Measurements from ENCODE around the gene KRT78.
A peak's percentile ranks its signal among the peaks of the same experiment; 100 is the strongest.
"Not testable (repeated sequence)": the region's sequence is repeated elsewhere in the genome, so short reads cannot be mapped to it uniquely, and the experiment has no call there.

KRT78 gene

DNA sequence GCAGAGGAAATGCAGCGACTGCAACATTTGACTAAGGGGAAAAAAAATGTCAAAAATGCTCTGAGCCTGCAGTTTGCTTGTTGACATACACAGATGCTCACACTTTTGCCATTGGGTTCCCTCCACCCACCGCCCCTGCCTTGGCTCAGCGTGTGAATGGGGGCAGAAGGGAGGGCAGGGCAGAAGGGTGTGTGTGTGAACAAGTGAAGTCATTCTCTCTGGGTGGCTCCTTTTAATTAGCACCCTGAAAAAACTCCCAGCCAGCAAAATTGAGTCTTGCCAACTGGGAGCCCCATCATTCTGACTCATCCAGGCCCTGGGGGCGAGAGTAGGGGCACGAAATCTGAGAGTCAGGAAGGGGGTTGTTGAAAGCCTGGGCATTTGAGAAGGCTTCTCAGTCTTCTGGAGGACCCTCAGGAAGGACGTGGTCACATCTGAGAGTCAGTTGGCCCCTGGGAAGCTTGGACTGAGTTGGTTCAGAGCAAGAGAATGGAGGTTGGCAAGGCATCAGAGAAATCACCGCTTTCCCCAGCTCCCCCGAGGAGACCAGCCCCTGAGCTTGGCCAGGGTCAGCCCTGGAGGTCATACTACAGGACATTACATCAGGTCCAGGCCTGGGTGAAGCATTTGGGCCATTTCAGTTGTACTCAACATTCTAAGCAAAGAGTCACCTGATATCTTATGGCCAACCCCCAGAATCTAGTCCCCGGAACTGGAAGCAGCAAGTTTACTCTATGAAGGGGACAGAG is 22.7 kb upstream of the KRT78 start:
- no peak for DNase-seq (ENCODE audit: low read depth in 2 of 3, low spot score in 2 of 3)

DNA sequence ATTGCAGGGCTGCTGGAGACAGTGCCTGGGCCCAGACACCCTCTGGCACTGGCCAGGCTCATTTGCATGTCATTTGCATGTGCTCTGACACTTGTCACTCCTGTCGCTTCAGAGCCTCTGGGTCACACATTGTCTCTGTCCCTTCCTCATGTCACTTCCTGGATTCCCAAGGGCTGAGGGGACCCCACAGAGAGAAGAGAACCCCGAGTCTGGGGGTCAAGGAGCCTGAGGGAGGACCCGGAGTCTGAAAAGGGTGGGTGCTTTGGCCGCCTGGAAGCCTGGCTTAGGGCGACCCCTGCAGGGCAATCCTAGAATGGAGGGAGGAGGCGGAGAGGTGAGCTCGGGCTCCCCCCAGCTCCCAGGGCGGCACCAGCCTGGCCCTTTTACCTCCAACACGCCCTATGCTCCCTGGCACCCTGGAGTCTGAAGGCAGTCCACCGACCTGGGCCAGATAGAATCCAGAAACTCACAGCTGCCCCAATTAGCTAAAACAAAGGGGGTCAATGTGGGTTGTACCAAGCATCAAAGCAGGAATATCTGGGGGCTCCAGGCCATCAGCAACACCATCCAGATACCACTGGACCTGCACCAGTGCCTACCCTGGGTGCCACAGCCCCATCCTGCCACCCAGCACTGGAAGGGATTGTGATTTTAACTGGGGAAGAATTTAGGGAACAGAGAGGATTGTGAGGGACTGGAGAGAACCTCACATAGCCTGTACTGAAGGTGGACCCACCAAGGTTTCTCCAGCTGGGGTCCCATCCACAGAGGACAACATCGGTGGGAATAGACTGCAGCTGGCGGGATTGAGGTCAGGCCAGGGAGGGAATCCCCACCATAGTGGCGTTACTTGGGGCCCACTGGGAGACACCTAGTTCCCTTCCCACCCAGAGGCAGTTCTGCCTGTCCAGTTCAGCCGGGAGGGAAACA is 21.8 kb upstream of the KRT78 start:
- DNase-seq (ENCODE audit: low read depth in 2 of 3, low spot score in 2 of 3), result peak; percentile 47 to 92 (median 81)

DNA sequence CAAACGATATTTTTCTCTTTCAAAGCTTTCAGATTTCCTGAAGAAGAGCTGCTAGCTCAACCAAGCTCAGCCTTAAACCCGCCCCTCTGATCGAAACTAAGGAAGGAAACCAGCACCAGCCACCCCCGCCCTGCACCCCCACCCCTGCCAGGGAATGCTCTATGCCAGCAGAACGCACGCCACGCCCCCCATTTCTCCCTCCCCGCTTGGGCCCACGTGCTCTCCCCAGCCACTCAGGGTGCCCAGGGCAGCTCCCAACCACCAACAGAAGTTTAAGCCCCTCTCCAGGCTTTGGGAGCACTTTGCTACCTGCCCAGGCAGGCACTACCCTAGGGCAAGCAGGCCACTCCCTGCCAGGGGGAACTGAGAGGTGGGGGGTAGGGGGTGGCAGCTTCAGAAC is 18.8 kb upstream of the KRT78 start:
- no peak for DNase-seq (ENCODE audit: low read depth in 2 of 3, low spot score in 2 of 3)

DNA sequence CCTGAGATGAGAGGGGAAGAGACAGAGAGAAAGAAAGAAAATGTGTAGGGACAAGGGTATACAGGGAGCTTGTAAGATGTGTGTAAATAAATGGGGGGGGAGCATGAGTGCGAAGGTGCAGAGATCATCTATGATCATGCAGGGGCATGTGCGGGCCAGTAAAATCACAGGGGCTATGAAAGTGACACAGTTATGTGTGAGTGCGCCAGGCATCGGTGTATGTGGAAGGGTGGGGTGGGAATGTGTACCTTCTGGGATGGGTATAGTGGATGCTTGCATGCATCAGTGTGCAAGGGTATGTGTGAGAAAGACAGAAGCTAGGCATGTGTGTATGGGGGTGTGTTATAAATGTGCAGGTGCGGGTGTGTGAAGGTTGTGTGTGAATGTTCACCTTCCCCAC is 18.4 kb upstream of the KRT78 start:
- no peak for DNase-seq (ENCODE audit: low read depth in 2 of 3, low spot score in 2 of 3)

DNA sequence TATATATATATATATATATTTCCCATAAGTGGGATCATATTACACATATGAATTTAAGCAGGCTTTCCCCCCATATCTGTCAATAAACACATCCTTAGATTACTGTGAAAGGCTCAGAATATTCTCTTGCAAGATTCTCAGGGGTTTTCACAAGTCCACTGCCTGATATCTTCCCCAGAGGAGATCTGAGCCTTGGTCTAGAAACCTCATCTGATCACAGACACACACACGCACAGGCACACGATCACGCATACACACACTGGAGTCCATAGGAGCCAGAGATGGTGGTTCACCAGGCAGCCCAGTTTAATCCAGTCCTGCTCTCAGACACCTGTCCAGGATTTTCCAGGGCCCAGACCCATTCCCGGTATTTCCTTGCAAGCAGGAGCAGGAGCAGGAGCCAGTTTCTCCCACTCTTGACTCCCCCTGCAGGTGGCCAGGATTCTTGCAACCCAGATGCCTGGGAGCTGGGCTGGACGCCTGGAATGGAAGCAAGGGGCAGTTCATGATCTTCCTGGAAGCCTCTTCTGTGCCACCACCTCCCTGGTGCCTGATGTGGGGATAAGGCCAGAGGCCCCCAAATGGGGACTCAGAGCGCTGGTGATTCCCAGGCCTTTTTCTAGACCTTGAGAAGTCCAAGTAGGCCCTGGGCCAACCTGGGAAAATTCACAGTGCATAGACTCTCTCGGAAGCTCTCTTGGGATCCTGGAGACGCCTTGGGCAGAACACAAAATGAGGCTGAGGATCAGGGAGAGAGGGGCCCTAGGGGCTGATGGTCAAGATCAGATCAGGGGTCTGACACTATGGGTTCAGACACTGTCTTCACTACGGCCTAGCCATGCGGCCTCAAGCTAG is 16.5 kb upstream of the KRT78 start:
- no peak for DNase-seq (ENCODE audit: low read depth in 2 of 3, low spot score in 2 of 3)

DNA sequence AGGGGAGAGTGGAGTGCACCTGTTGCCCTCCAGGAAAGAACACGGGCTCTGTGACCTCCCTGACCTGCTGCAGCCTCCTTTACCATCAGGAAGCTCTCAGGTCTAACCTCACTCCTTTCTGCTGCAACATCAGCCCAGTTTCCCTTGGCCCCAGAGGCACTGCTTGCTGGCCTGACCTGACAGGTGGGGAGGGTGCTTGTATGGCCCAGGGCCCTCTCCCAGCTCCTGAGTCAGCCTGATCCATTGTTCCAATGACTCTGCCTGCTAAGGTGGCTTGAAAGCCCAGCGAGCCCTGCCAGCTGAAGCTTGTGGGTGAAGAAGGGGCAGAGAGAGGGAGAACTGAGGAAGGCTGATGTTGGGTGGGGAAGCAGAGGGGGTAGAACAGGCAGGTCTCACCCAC is 13.2 kb upstream of the KRT78 start:
- DNase-seq (ENCODE audit: low read depth in 2 of 3, low spot score in 2 of 3), result no peak

DNA sequence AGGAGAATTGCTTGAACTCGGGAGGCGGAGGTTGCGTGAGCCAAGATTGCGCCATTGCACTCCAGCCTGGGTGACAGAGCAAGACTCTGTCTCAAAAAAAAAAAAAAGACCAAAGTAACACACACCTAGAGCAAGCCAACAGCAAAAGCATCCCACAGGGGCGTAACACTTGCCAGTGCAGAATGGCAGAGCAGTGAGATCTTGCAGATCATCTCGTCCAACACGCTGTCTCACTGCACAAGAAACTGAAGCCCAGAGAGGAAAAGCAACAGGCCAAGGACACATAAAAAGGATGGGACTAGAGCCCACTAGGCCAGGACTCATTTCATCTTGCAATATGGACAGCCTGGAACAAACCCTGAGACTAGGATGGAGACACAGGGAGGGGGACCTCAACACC is 12.7 kb upstream of the KRT78 start:
- no peak for DNase-seq (ENCODE audit: low read depth in 2 of 3, low spot score in 2 of 3)

DNA sequence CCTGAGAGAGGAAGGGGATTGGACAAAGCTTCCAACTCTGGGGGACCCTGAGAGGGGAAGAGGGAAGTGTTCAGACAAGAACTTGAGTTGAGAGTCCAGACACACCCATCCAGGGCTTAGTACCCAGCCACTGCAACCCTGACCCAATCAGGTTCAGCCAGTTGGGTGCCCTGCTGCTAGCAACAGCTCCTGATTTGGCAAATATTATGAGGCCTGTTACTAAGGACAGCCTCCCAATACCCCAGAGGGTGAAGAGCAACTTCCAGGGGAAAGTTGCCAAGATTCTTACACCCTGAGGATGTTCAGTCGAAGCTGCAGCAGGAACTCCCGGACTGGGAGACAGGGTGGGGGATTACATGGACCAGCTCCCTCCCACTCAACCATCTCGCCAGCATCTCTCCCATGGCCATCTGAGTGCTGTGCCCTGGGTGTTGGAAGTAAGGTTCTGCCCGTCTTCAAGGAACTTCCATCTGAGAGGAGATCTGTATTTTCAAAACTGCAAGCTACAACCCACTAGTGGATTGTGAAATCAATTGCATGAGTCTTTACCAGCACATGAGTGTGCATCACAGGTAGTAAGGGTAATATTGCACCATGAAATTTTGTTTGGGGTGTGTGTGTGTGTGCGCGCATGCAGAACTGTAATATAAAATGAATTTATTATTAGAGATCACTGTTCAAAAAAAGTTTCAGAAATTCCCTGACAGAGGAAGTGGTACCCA is 11.5 kb upstream of the KRT78 start:
- no peak for DNase-seq (ENCODE audit: low read depth in 2 of 3, low spot score in 2 of 3)

DNA sequence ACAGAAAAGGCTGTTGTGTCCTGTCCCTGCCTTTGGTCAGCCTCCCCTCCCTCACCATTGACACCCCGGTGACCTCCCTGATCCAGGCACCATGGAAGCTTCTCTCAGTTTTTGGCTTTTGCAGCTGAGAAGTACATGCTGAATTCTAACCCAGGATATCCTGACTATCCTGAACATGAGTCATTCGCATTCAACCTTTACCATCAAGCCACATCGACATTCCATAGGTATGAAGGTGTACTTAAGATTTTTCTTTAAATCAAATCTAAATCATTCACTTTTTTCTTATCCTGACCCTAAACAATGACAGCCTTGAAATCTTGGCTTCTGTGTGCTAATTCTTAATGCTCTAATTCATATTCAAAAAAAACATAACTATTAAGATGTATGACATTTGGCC is 8.7 kb upstream of the KRT78 start:
- no peak for DNase-seq (ENCODE audit: low read depth in 2 of 3, low spot score in 2 of 3)

DNA sequence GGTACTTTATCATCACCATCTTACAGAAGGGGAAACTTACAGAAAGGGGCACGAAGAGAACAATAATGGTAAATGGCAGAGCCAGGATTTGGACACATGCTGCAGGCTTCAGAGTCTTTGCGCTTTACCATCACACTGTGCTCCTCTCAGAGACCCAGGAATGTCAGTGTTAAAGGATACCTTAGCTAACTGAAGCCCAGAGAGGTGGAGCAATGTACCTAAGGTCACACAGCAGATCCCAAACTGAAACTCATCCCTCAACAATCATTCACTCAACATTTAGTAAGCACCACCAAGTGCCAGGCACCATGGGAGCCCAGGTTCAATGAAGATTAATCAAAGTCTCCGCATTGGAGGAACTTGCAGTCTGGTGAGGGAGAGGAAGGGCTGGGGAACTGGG is 8.0 kb upstream of the KRT78 start:
- no peak for DNase-seq (ENCODE audit: low read depth in 2 of 3, low spot score in 2 of 3)

DNA sequence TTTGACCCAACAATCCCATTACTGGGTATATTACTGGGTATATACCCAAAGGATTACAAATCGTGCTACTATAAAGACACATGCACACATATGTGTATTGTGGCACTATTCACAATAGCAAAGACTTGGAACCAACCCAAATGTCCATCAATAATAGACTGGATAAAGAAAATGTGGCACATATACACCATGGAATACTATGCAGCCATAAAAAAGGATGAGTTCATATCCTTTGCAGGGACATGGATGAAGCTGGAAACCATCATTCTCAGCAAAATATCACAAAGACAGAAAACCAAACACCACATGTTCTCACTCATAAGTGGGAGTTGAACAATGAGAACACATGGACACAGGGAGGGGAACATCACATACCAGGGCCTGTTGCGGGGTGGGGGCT is 7.3 kb upstream of the KRT78 start:
- DNase-seq (ENCODE audit: low read depth in 2 of 3, low spot score in 2 of 3), result not testable (repeated sequence)

DNA sequence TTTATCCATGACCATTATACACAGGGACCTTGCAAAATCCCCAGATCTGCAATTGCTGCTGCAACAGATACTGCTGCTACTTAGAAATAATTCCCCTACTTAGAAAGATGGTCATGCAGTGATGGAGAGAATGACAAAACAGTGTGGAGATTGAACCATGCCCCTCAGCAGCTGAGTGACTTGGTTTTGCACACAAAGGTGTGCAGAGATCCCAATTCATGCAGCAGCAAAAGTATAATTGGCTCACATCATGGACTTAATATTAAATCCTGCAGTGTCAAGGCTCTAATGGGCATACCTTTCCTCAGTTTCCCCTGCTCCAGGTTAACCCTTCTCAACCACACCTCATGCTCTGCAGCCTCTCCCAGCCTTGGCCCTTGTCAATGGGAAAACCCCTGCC is 3.0 kb upstream of the KRT78 start:
- no peak for DNase-seq (ENCODE audit: low read depth in 2 of 3, low spot score in 2 of 3)

DNA sequence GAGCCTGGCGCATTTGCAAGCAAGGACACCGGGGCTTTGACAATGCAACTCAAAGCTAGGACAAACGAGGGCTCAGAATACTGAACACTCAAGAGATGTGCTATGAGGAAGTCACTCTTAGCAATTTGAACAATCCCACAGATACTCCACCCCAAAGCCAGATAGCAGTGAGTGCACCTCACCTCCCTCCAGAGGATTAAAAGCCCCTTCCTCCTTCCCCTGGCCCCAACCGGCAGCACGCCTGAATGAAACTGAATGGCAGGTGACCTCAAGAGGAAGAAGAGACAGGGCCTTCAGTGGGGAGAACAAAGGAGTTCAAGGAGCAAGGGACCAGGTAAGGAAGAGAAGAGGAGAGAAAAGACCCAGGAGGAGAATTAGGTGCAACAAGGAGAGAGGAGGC is 1.9 kb upstream of the KRT78 start:
- no peak for DNase-seq (ENCODE audit: low read depth in 2 of 3, low spot score in 2 of 3)

DNA sequence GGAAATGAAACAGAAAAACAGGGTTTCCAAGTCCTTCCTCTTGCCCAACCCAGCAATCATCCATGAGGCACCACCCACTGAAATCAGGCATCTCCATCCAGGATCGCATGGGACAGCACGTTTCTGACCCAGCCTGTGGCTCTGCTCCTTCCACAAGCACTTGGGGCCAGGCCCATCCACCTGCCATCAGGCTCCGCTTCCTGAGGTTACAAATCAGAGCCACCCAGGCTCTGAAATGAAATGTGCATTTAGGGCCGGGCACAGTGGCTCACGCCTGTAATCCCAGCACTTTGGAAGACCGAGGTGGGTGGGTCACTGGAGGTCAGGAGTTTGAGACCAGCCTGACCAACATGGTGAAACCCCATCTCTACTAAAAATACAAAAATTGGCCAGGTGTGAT is 717 bp upstream of the KRT78 start:
- no peak for DNase-seq (ENCODE audit: low read depth in 2 of 3, low spot score in 2 of 3)

DNA sequence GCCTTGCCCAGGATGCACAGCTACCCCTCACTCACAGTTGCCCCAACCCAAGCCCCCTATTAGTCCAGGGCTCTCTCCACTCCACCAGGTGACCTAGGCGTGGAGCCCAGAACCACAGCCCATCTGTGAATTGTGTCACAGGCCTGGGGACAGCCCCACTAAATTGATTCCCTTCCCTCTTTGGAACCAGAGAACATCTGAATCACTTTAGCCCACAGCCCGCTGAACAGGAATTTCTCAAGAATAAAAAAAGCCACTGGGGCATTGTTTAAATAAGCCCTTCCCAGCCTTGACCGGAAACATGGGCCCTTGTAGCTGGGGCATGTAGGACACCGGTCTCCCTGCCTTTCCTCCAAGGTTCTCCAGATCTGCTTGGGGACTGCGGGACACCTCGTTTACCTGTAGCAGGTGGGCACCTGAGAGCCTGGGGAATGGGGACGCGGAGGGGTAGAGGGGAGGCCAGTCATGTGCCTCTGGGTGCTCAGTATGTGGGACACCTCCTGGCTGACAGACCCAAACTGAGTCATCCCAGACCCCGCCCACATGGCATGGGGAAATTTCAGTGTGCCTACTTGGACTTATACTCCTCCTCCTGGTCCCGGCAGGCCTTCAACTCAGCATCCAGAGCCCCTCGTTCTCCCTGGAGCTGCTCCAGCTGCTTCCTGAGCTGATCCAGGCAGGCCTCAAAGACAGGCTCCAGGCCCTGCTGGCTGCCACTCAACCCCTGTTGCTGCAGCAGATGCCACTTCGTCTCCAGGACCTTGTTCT is 1.3 kb downstream of the KRT78 start:
- no peak for DNase-seq (ENCODE audit: low read depth in 2 of 3, low spot score in 2 of 3)

DNA sequence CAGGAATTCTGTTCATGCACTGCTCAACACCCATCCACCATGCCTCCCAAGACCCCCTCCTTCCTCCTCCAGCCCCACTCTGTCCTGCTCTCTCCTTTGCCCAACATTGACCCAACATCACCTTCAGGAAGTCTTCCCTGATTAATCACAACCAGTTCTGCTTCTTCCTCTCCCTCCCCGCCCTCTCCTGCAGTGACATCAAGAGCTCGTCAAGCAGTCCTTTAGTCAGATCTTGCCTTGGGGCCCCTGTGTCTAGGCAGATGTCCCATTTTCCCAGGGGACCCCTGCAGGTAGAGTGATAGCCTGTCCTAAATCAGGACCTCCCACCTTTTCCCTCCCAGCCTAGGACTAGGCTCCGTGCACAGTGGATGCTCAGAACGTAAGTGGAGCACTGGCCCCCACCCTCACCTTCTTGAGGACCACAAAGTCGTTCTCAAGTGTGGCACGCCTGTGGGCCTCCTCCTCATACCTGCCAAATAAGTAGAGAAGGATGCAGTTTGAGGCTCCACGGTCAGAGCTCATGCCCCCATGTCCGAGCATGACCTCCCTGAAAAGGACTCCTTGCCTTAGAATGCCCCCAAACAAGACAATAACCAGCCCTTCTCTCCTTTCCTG is 2.3 kb downstream of the KRT78 start:
- no peak for DNase-seq (ENCODE audit: low read depth in 2 of 3, low spot score in 2 of 3)

DNA sequence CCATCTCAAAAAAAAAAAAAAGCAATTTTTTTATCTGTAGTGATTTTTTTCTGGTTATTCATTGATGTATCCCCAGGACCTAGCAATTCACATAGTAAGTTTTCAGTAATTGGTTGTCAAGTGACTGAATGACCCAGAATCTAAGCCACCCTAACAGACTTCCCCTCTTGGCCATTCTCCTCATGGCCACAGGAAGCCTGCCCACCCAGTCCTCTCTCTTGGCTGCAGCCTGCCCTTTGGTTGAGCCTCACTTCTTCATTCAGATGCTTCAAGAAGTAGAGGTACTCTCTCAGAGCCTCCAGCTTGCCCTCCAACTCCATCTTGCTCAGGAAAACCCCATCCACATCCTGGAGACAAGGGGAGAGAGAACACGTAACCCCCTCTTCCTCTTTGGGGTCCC is 2.8 kb downstream of the KRT78 start:
- no peak for DNase-seq (ENCODE audit: low read depth in 2 of 3, low spot score in 2 of 3)

DNA sequence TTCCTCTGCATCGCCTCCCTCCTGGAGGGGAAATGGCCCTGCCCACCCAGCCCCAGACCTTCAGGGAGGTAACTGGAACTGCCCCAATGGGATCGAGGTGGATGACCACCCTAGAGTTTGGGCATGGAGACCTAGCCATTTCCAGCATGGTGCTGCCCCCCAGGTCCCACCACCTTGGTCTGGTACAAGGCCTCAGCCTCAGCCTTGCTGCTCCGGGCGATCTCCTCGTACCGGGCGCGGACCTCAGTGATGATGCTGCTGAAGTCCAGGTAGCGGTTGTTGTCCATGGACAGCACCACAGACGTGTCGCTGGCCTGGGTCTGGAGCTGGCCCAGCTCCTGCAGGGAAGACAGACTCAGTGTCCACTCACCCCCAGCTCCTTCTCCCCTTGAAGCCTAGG is 4.4 kb downstream of the KRT78 start:
- DNase-seq (ENCODE audit: low read depth in 2 of 3, low spot score in 2 of 3), result no peak

DNA sequence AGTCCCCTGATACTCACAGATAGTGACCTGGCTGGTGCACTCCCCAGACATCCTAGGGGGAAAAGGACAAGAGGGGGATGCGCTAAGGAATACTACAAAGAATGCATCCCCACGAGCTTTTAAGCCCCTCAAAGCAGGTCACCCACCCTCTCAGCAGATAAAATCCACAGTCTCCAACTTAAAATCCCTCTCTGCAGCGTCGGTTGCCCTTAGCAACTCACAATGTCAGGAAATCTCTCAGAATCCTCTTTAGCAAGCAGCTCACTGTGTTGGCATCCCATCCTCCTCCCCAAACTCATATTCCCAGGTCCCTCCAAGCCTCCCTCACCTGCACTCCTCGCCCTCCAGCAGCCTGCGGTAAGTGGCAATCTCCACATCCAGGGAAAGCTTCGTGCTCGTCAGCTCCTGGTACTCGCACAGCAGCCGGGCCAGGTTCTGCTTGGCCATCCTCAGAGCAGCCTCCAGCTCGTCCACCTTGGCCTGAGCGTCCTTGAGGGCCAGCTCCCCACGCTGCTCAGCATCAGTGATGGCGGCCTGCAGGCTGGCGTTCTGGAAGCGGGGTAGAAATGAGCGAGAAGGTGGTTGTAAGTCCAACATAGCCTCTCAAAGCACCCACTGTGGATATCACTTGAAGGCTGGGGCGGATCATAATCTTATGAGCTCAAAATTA is 9.2 kb downstream of the KRT78 start:
- no peak for DNase-seq (ENCODE audit: low read depth in 2 of 3, low spot score in 2 of 3)
